ENCODE measurements around the gene FAM222B.

DNA sequence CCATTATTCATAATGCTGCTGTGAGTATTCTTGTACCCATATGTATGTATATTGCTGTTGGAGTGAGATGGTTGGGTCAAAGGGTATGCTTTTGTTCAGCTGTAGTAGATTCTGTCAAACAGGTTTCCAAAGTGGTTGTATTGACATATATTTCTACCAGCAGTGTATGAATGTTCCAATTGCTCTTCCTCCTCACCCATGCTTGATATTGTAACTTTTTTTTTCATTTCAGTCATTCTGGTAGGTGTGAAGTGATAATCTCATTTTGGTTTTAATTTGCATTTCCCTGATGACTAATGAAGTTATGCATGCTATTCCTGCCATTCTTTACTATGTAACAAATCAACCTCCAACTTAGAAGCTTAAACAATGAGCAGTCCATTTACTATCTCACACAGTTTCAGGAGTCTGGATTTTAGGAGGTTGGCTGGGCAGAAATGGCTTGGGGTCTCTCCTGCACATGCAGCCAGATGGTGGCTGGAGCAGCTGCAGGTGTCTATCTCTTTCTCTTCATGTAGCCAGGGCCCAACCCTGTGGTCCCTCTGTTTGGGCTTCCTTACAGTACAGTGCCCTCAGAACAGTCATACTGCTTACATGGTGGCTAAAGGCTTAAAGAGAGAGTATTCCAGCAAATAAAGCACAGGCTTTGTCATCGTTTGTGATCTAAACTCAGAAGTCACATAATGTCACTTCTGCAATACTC is 33.4 kb upstream of the FAM222B start:
- TF ChIP-seq, protein P1, sequence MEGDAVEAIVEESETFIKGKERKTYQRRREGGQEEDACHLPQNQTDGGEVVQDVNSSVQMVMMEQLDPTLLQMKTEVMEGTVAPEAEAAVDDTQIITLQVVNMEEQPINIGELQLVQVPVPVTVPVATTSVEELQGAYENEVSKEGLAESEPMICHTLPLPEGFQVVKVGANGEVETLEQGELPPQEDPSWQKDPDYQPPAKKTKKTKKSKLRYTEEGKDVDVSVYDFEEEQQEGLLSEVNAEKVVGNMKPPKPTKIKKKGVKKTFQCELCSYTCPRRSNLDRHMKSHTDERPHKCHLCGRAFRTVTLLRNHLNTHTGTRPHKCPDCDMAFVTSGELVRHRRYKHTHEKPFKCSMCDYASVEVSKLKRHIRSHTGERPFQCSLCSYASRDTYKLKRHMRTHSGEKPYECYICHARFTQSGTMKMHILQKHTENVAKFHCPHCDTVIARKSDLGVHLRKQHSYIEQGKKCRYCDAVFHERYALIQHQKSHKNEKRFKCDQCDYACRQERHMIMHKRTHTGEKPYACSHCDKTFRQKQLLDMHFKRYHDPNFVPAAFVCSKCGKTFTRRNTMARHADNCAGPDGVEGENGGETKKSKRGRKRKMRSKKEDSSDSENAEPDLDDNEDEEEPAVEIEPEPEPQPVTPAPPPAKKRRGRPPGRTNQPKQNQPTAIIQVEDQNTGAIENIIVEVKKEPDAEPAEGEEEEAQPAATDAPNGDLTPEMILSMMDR (IDR thresholded peaks at IDR 0.05; ENCODE audit: poor library complexity, severe bottlenecking), result no peak
- TF ChIP-seq EZH2 (IDR thresholded peaks at IDR 0.05; ENCODE audit: borderline replicate concordance, insufficient read depth, low read length, poor library complexity, severe bottlenecking), result no peak
